NCI-H1048 (cell line): ENCODE measurements around the gene SLC9A9.
"Not testable (repeated sequence)": the region's sequence is repeated elsewhere in the genome, so short reads cannot be mapped to it uniquely, and the experiment has no call there.

Source experiments
- DNase-seq: peaks from one replicate; lab custom pipeline; 2025; lab: John Stamatoyannopoulos, UW

Gene SLC9A9

GRCh38 chr3:143695333-143695732 lies 152.9 kb downstream of the SLC9A9 start:
- not testable (repeated sequence) for DNase-seq

- no peak for DNase-seq
Measured at GRCh38 chr3:143693506-143693905, 154.8 kb downstream of the SLC9A9 start.

- no peak for DNase-seq
Measured at GRCh38 chr3:143686638-143687197, 161.6 kb downstream of the SLC9A9 start.

GRCh38 chr3:143685491-143685890 lies 162.8 kb downstream of the SLC9A9 start:
- no peak for DNase-seq

- no peak for DNase-seq
Measured at GRCh38 chr3:143677430-143677829, 170.8 kb downstream of the SLC9A9 start.

GRCh38 chr3:143676747-143677146 lies 171.5 kb downstream of the SLC9A9 start:
- DNase-seq: no peak

GRCh38 chr3:143676021-143676420 lies 172.2 kb downstream of the SLC9A9 start:
- DNase-seq: no peak

GRCh38 chr3:143674100-143674968 lies 173.9 kb downstream of the SLC9A9 start:
- peak; percentile 34 for DNase-seq

GRCh38 chr3:143672396-143673165 lies 175.7 kb downstream of the SLC9A9 start:
- DNase-seq: no peak

- no peak for DNase-seq
Measured at GRCh38 chr3:143671626-143672025, 176.6 kb downstream of the SLC9A9 start.

- no peak for DNase-seq
Measured at GRCh38 chr3:143668924-143669790, 179.1 kb downstream of the SLC9A9 start.

- DNase-seq: no peak
Measured at GRCh38 chr3:143668385-143668784, 179.9 kb downstream of the SLC9A9 start.

GRCh38 chr3:143661677-143662076 lies 186.6 kb downstream of the SLC9A9 start:
- no peak for DNase-seq

GRCh38 chr3:143658861-143659260 lies 189.4 kb downstream of the SLC9A9 start:
- DNase-seq: no peak

- no peak for DNase-seq
Measured at GRCh38 chr3:143658116-143658515, 190.2 kb downstream of the SLC9A9 start.

GRCh38 chr3:143657391-143657790 lies 190.9 kb downstream of the SLC9A9 start:
- no peak for DNase-seq

- DNase-seq: no peak
Measured at GRCh38 chr3:143654906-143655305, 193.4 kb downstream of the SLC9A9 start.

GRCh38 chr3:143653935-143654334 lies 194.3 kb downstream of the SLC9A9 start:
- no peak for DNase-seq

GRCh38 chr3:143653493-143653892 lies 194.8 kb downstream of the SLC9A9 start:
- no peak for DNase-seq

- no peak for DNase-seq
Measured at GRCh38 chr3:143652118-143652517, 196.2 kb downstream of the SLC9A9 start.

GRCh38 chr3:143650827-143651226 lies 197.4 kb downstream of the SLC9A9 start:
- DNase-seq: no peak

GRCh38 chr3:143650120-143650519 lies 198.1 kb downstream of the SLC9A9 start:
- DNase-seq: no peak
